ENCODE data around the gene PADI1.

PADI1 gene

GRCh38 chr1:17204546-17205440 is at the start of gene PADI1:
Gene PADI1, plus strand, starts transcription at chr1:17205128. Its CDS starts 90 bp downstream, at chr1:17205218.
- DNase-seq (ENCODE audit: low read depth), result no peak

GRCh38 chr1:17155257-17155920 is 49.5 kb upstream of the PADI1 start:
- DNase-seq (ENCODE audit: low read depth), result no peak

GRCh38 chr1:17156108-17156507 is 48.8 kb upstream of the PADI1 start:
- DNase-seq (ENCODE audit: low read depth), result no peak

GRCh38 chr1:17158961-17159360 is 46.0 kb upstream of the PADI1 start:
- DNase-seq (ENCODE audit: low read depth), result no peak

- no peak for DNase-seq (ENCODE audit: low read depth)
Measured at GRCh38 chr1:17161137-17161740, 43.7 kb upstream of the PADI1 start.

- no peak for DNase-seq (ENCODE audit: low read depth)
Measured at GRCh38 chr1:17161926-17162800, 42.8 kb upstream of the PADI1 start.

- no peak for DNase-seq (ENCODE audit: low read depth)
Measured at GRCh38 chr1:17162941-17163340, 42.0 kb upstream of the PADI1 start.

- DNase-seq (ENCODE audit: low read depth), result no peak
Measured at GRCh38 chr1:17163371-17163770, 41.6 kb upstream of the PADI1 start.

- no peak for DNase-seq (ENCODE audit: low read depth)
Measured at GRCh38 chr1:17163789-17164666, 40.9 kb upstream of the PADI1 start.

- DNase-seq (ENCODE audit: low read depth), result no peak
Measured at GRCh38 chr1:17165823-17166222, 39.1 kb upstream of the PADI1 start.

GRCh38 chr1:17167041-17167785 is 37.7 kb upstream of the PADI1 start:
- no peak for DNase-seq (ENCODE audit: low read depth)

GRCh38 chr1:17167786-17168090 is 37.2 kb upstream of the PADI1 start:
- DNase-seq (ENCODE audit: low read depth), result no peak

GRCh38 chr1:17168091-17168876 is 36.6 kb upstream of the PADI1 start:
- no peak for DNase-seq (ENCODE audit: low read depth)

GRCh38 chr1:17170571-17170970 is 34.4 kb upstream of the PADI1 start:
- DNase-seq (ENCODE audit: low read depth), result no peak

- DNase-seq (ENCODE audit: low read depth), result no peak
Measured at GRCh38 chr1:17173217-17173616, 31.7 kb upstream of the PADI1 start.

GRCh38 chr1:17176306-17177061 is 28.4 kb upstream of the PADI1 start:
- DNase-seq (ENCODE audit: low read depth), result no peak

- no peak for DNase-seq (ENCODE audit: low read depth)
Measured at GRCh38 chr1:17177651-17178050, 27.3 kb upstream of the PADI1 start.

- no peak for DNase-seq (ENCODE audit: low read depth)
Measured at GRCh38 chr1:17181781-17182464, 23.0 kb upstream of the PADI1 start.

Measured in activated T-helper 1 cell treated with Interleukin-2 at 50 U/mL for 16 hours (primary cell).